GM23338 (cell line): ENCODE measurements around the gene LONP1. TPM values are rescaled to one million over a fixed set of nuclear protein-coding genes. Genes with fewer than 3 reads are reported as not detected.

Experiments
- ATAC-seq: fragments of 200-7000 bp; cut with Tn5 transposase; 3 replicates; pipeline ENCODE4 v1.9.1; 2020
- DNase-seq: peaks from one replicate; pipeline ENCODE4 v3.0.0-alpha.2; 2015; ENCODE audit warnings: low spot score
- H2AFZ ChIP-seq: fragments of 200-600 bp; sonication (generic); 2 replicates; pipeline ENCODE4 v1.8.0; 2016; ENCODE audit warnings: antibody characterized with exemption, mild to moderate bottlenecking, moderate library complexity
- H3F3A ChIP-seq: fragments of 200-600 bp; sonication (generic); replicated peaks from 2 replicates; pipeline ENCODE4 v1.8.0; 2017; ENCODE audit warnings: antibody characterized with exemption, mixed run types, low read depth
- H3K27ac ChIP-seq: fragments of 200-600 bp; sonication (generic); 2 replicates; pipeline ENCODE4 v1.6.1; 2016; ENCODE audit warnings: low read depth
- H3K27me3 ChIP-seq: fragments of 200-600 bp; sonication (generic); 2 replicates; pipeline ENCODE4 v1.8.0; 2016; ENCODE audit warnings: mild to moderate bottlenecking, mixed run types, moderate library complexity; ENCODE audit not compliant: insufficient read depth
- H3K36me3 ChIP-seq: fragments of 200-600 bp; sonication (generic); 2 replicates; pipeline ENCODE4 v1.8.0; 2016; ENCODE audit warnings: mild to moderate bottlenecking; ENCODE audit not compliant: insufficient read depth
- H3K4me1 ChIP-seq: fragments of 200-600 bp; sonication (generic); 2 replicates; pipeline ENCODE4 v1.8.0; 2016; ENCODE audit warnings: mild to moderate bottlenecking, moderate library complexity; ENCODE audit not compliant: insufficient read depth
- H3K4me2 ChIP-seq: fragments of 200-600 bp; sonication (generic); 2 replicates; pipeline ENCODE4 v1.7.1; 2017; ENCODE audit warnings: mixed run types
- H3K4me3 ChIP-seq: fragments of 200-600 bp; sonication (generic); 2 replicates; pipeline ENCODE4 v1.6.1; 2016; ENCODE audit warnings: mixed run types
- H3K79me2 ChIP-seq: fragments of 200-600 bp; sonication (generic); replicated peaks from 2 replicates; pipeline ENCODE4 v1.8.0; 2017; ENCODE audit warnings: mild to moderate bottlenecking; ENCODE audit not compliant: insufficient read depth
- H3K9me2 ChIP-seq: fragments of 200-600 bp; sonication (generic); 2 replicates; pipeline ENCODE4 v1.8.0; 2017; ENCODE audit not compliant: insufficient read depth
- H4K20me1 ChIP-seq: fragments of 200-600 bp; sonication (generic); replicated peaks from 2 replicates; pipeline ENCODE4 v1.8.0; 2017; ENCODE audit warnings: mild to moderate bottlenecking; ENCODE audit not compliant: insufficient read depth
- H3K27ac Mint-ChIP-seq: 2 replicates; pipeline ENCODE4 v1.8.0; 2020; ENCODE audit warnings: inconsistent platforms, mild to moderate bottlenecking, moderate library complexity, mixed read lengths
- H3K27me3 Mint-ChIP-seq: 3 replicates; pipeline ENCODE4 v1.8.0; 2022; ENCODE audit warnings: low read depth, mild to moderate bottlenecking, moderate library complexity, mixed read lengths, inconsistent platforms; ENCODE audit not compliant: insufficient read depth, poor library complexity
- H3K36me3 Mint-ChIP-seq: 3 replicates; pipeline ENCODE4 v1.8.0; 2021; ENCODE audit warnings: low read depth, mild to moderate bottlenecking, inconsistent platforms, moderate library complexity, mixed read lengths
- H3K4me1 Mint-ChIP-seq: 3 replicates; pipeline ENCODE4 v1.8.0; 2020; ENCODE audit warnings: mild to moderate bottlenecking, inconsistent platforms, mixed read lengths
- H3K4me3 Mint-ChIP-seq: 3 replicates; pipeline ENCODE4 v1.8.0; 2021; ENCODE audit warnings: moderate library complexity, mild to moderate bottlenecking, inconsistent platforms, mixed read lengths
- H3K9me3 Mint-ChIP-seq: 3 replicates; pipeline ENCODE4 v1.8.0; 2020; ENCODE audit warnings: moderate library complexity, mild to moderate bottlenecking, inconsistent platforms, mixed read lengths
- CREB1 ChIP-seq: fragments of 250-450 bp; sonication (Bioruptor Pico); IDR thresholded peaks from 2 replicates; pipeline ENCODE4 v1.5.0; 2020; ENCODE audit warnings: low read depth, mild to moderate bottlenecking, moderate library complexity
- CTCF ChIP-seq, 2 experiments: fragments of 200-600 bp in 1 of 2; sonication (generic) in 1 of 2; conservative IDR thresholded peaks; 2 replicates each; pipeline versions ENCODE4 v1.5.1 to v1.6.1; 2016 to 2017; ENCODE audit warnings: antibody characterized with exemption in 2 of 2, low read depth in 2 of 2, mild to moderate bottlenecking in 2 of 2, moderate library complexity in 1 of 2
- ETS1 ChIP-seq: IDR thresholded peaks from 2 replicates; pipeline ENCODE4 v1.6.1; 2016; ENCODE audit warnings: antibody characterized with exemption
- EZH2 ChIP-seq: fragments of 200-600 bp; sonication (generic); IDR thresholded peaks from one replicate; pipeline ENCODE4 v1.8.0; 2017; ENCODE audit warnings: antibody characterized with exemption, mild to moderate bottlenecking, low read depth; ENCODE audit not compliant: unreplicated experiment
- EZH2phosphoT487 ChIP-seq: fragments of 200-600 bp; sonication (generic); IDR thresholded peaks from one replicate; pipeline ENCODE4 v1.8.1; 2018; ENCODE audit warnings: antibody characterized with exemption; ENCODE audit not compliant: unreplicated experiment
- JUNB ChIP-seq: IDR thresholded peaks from one replicate; pipeline ENCODE4 v1.6.1; 2016; ENCODE audit warnings: antibody characterized with exemption; ENCODE audit not compliant: unreplicated experiment
- NANOG ChIP-seq: IDR thresholded peaks from 2 replicates; pipeline ENCODE4 v1.6.1; 2016; ENCODE audit warnings: antibody characterized with exemption, borderline replicate concordance
- POLR2AphosphoS5 ChIP-seq: IDR thresholded peaks from 2 replicates; pipeline ENCODE4 v1.6.1; 2016; ENCODE audit warnings: antibody characterized with exemption, low read depth
- REST ChIP-seq: IDR thresholded peaks from one replicate; pipeline ENCODE4 v1.6.1; 2018; ENCODE audit warnings: antibody characterized with exemption; ENCODE audit not compliant: unreplicated experiment
- ZNF331 ChIP-seq: fragments of 250-450 bp; sonication (Bioruptor Pico); IDR thresholded peaks from 2 replicates; pipeline ENCODE4 v1.5.0; 2020; ENCODE audit warnings: low read depth, mild to moderate bottlenecking, moderate library complexity
- ZNF462 ChIP-seq: fragments of 250-450 bp; sonication (Bioruptor Pico); IDR thresholded peaks from 2 replicates; pipeline ENCODE4 v1.5.0; 2020; ENCODE audit warnings: mild to moderate bottlenecking, moderate library complexity
- polyA plus RNA-seq: library from polyadenylated mRNA; unstranded; fragments of >200 nt; fragmentation: Nextera tagmentation; extraction: Ambion mirVana; gene quantifications from 2 replicates; pipeline ENCODE4 v1.2.1, GENCODE V29; 2016
- total RNA-seq: library from RNA; depleted of rRNA; stranded (reverse); fragments of >200 nt; shearing (Covaris generic); gene quantifications from 2 replicates; pipeline ENCODE4 v1.2.3, GENCODE V29; 2014

LONP1 gene
- total and polyA plus RNA-seq, 2 experiments from 2014 or later, result 68.6 to 137 TPM

GRCh38 chr19:5654931-5655330 lies 65.0 kb downstream of the LONP1 start:
- TF ChIP-seq ZNF331 (CRISPR knock-in tag) (no peak), EZH2 (no peak), CTCF (conservative IDR thresholded peaks at IDR 0.05; ENCODE audit: low read depth in 2 of 2) (no peak), POLR2AphosphoS5 (no peak), NANOG (no peak), CREB1 (CRISPR knock-in tag) (no peak), ZNF462 (CRISPR knock-in tag) (no peak), JUNB (no peak), REST (no peak), EZH2phosphoT487 (no peak), ETS1 (no peak)
- H3K4me1 ChIP-seq, result no peaks in the 10 kb centered on the region
- H3K27me3 ChIP-seq, result no peaks in the 10 kb centered on the region
- H3K4me3 ChIP-seq, result no peak overlapping the region
- H3K4me2 ChIP-seq, result no peak overlapping the region
- H2AFZ ChIP-seq, result no peak overlapping the region
- no peaks in the 10 kb centered on the region for H3K4me1 Mint-ChIP-seq
- H3K9me3 Mint-ChIP-seq, result no peaks in the 10 kb centered on the region
- no peak for DNase-seq
- H3K27ac Mint-ChIP-seq, result no peak overlapping the region
- ATAC-seq, result no peak
- H4K20me1 ChIP-seq, result peaks cover 20% of the 10 kb centered on the region
- H3K9me2 ChIP-seq, result no peaks in the 10 kb centered on the region
- peaks cover 7% of the 10 kb centered on the region; the same call in 1 of the 2 replicates for H3K79me2 ChIP-seq
- H3K27me3 Mint-ChIP-seq, result peaks cover 5% of the 10 kb centered on the region
- peaks cover 17% of the 10 kb centered on the region; the same call in 1 of the 2 replicates for H3F3A ChIP-seq
- H3K36me3 Mint-ChIP-seq, result peaks cover 91% of the 10 kb centered on the region
- no peak overlapping the region for H3K27ac ChIP-seq
- H3K4me3 Mint-ChIP-seq, result no peak overlapping the region
- peaks cover 50% of the 10 kb centered on the region for H3K36me3 ChIP-seq
